Mucosa of rectum (tissue), 2 donors: Measurements from ENCODE around the gene NT5M.

Experiments used
- H3K27ac ChIP-seq, 2 donors: one replicate each; pipeline ENCODE4 v1.7.0; 2013; ENCODE audit warnings: inconsistent platforms in 2 of 2, low read depth in 2 of 2, low read length in 2 of 2
- H3K27me3 ChIP-seq, 2 donors: one replicate each; pipeline ENCODE4 v1.7.0; 2013; ENCODE audit warnings: low read length in 2 of 2; ENCODE audit not compliant: control insufficient read depth in 2 of 2, insufficient read depth in 2 of 2
- H3K36me3 ChIP-seq, 2 donors: one replicate each; pipeline ENCODE4 v1.7.0; 2013; ENCODE audit warnings: low read length in 2 of 2; ENCODE audit not compliant: control insufficient read depth in 2 of 2, insufficient read depth in 2 of 2
- H3K4me1 ChIP-seq, 2 donors: one replicate each; pipeline ENCODE4 v1.7.0; 2013; ENCODE audit warnings: low read length in 2 of 2, mild to moderate bottlenecking in 1 of 2; ENCODE audit not compliant: control insufficient read depth in 2 of 2, insufficient read depth in 2 of 2
- H3K4me3 ChIP-seq, 2 donors: one replicate each; pipeline ENCODE4 v1.7.0; 2013; ENCODE audit warnings: low read length in 2 of 2
- H3K9ac ChIP-seq, 2 donors: one replicate each; pipeline ENCODE4 v1.7.0; 2013; ENCODE audit warnings: low read length in 2 of 2, low read depth in 1 of 2, mild to moderate bottlenecking in 1 of 2
- H3K9me3 ChIP-seq, 2 donors: one replicate each; pipeline ENCODE4 v1.7.0; 2013; ENCODE audit warnings: low read length in 2 of 2; ENCODE audit not compliant: control insufficient read depth in 2 of 2
- donor health status: healthy.
- donor health status: Normal muscosa, but diverticular disease.

NT5M gene

GRCh38 chr17:17355426-17355825 is 52.3 kb downstream of the NT5M start:
- H3K36me3 ChIP-seq: no peaks in the 10 kb centered on the region
- no peak overlapping the region for H3K27ac ChIP-seq
- H3K4me1 ChIP-seq: no peaks in the 10 kb centered on the region
- H3K9me3 ChIP-seq: no peaks in the 10 kb centered on the region
- H3K4me3 ChIP-seq: no peak overlapping the region
- no peaks in the 10 kb centered on the region for H3K27me3 ChIP-seq
- no peak overlapping the region for H3K9ac ChIP-seq

- H3K9me3 ChIP-seq: no peaks in the 10 kb centered on the region
- H3K36me3 ChIP-seq: no peaks in the 10 kb centered on the region
- no peak overlapping the region for H3K9ac ChIP-seq
- no peaks in the 10 kb centered on the region for H3K4me1 ChIP-seq
- no peaks in the 10 kb centered on the region for H3K27me3 ChIP-seq
- no peak overlapping the region for H3K4me3 ChIP-seq
- H3K27ac ChIP-seq: no peak overlapping the region
These were observed 53.2 kb downstream of the NT5M start for GRCh38 chr17:17356149-17356930.

- H3K9ac ChIP-seq: no peak overlapping the region
- no peaks in the 10 kb centered on the region for H3K9me3 ChIP-seq
- H3K27me3 ChIP-seq: no peaks in the 10 kb centered on the region
- H3K4me3 ChIP-seq: no peak overlapping the region
- H3K27ac ChIP-seq: no peak overlapping the region
- no peaks in the 10 kb centered on the region for H3K36me3 ChIP-seq
- no peaks in the 10 kb centered on the region for H3K4me1 ChIP-seq
These were observed 53.7 kb downstream of the NT5M start for GRCh38 chr17:17356931-17357270.

- H3K27me3 ChIP-seq: no peaks in the 10 kb centered on the region
- H3K9me3 ChIP-seq: no peaks in the 10 kb centered on the region
- no peaks in the 10 kb centered on the region for H3K4me1 ChIP-seq
- H3K9ac ChIP-seq: no peak overlapping the region
- no peak overlapping the region for H3K4me3 ChIP-seq
- H3K36me3 ChIP-seq: no peaks in the 10 kb centered on the region
- no peak overlapping the region for H3K27ac ChIP-seq
These were observed 55.0 kb downstream of the NT5M start for GRCh38 chr17:17358060-17358751.

GRCh38 chr17:17358866-17359265 is 55.7 kb downstream of the NT5M start:
- H3K27ac ChIP-seq: no peak overlapping the region
- H3K9me3 ChIP-seq: no peaks in the 10 kb centered on the region
- H3K9ac ChIP-seq: no peak overlapping the region
- no peaks in the 10 kb centered on the region for H3K36me3 ChIP-seq
- no peaks in the 10 kb centered on the region for H3K4me1 ChIP-seq
- H3K4me3 ChIP-seq: no peak overlapping the region
- no peaks in the 10 kb centered on the region for H3K27me3 ChIP-seq

GRCh38 chr17:17359271-17359670 is 56.1 kb downstream of the NT5M start:
- H3K36me3 ChIP-seq: no peaks in the 10 kb centered on the region
- no peaks in the 10 kb centered on the region for H3K9me3 ChIP-seq
- H3K27me3 ChIP-seq: no peaks in the 10 kb centered on the region
- no peak overlapping the region for H3K9ac ChIP-seq
- H3K4me3 ChIP-seq: no peak overlapping the region
- no peak overlapping the region for H3K27ac ChIP-seq
- no peaks in the 10 kb centered on the region for H3K4me1 ChIP-seq

GRCh38 chr17:17360087-17360730 is 57.0 kb downstream of the NT5M start:
- Histone ChIP-seq H3K9ac (no peak overlapping the region), H3K4me1 (no peaks in the 10 kb centered on the region), H3K27me3 (no peaks in the 10 kb centered on the region), H3K9me3 (no peaks in the 10 kb centered on the region), H3K27ac (no peak overlapping the region), H3K4me3 (no peak overlapping the region), H3K36me3 (no peaks in the 10 kb centered on the region)

GRCh38 chr17:17361543-17361866 is 58.3 kb downstream of the NT5M start:
- Histone ChIP-seq H3K27ac (no peak overlapping the region), H3K9ac (no peak overlapping the region), H3K4me3 (no peak overlapping the region), H3K27me3 (no peaks in the 10 kb centered on the region), H3K9me3 (no peaks in the 10 kb centered on the region), H3K4me1 (no peaks in the 10 kb centered on the region), H3K36me3 (no peaks in the 10 kb centered on the region)

GRCh38 chr17:17361867-17362539 is 58.8 kb downstream of the NT5M start:
- no peaks in the 10 kb centered on the region for H3K36me3 ChIP-seq
- no peak overlapping the region for H3K27ac ChIP-seq
- no peaks in the 10 kb centered on the region for H3K27me3 ChIP-seq
- no peaks in the 10 kb centered on the region for H3K4me1 ChIP-seq
- no peak overlapping the region for H3K4me3 ChIP-seq
- no peak overlapping the region for H3K9ac ChIP-seq
- no peaks in the 10 kb centered on the region for H3K9me3 ChIP-seq

- no peak overlapping the region for H3K4me3 ChIP-seq
- no peak overlapping the region for H3K27ac ChIP-seq
- H3K36me3 ChIP-seq: no peaks in the 10 kb centered on the region
These were observed 59.4 kb downstream of the NT5M start for GRCh38 chr17:17362540-17362930.

More at GRCh38 chr17:17362540-17362930, 59.4 kb downstream of the NT5M start:
- no peaks in the 10 kb centered on the region for H3K27me3 ChIP-seq
- no peak overlapping the region for H3K9ac ChIP-seq
- no peaks in the 10 kb centered on the region for H3K4me1 ChIP-seq
- no peaks in the 10 kb centered on the region for H3K9me3 ChIP-seq
